Osteoblast (primary cell): ENCODE results near the gene POMT2. TPM values are rescaled to one million over a fixed set of nuclear protein-coding genes. Genes with fewer than 3 reads are reported as not detected.

Experiments
- DNase-seq: peaks from one replicate; pipeline ENCODE4 v3.0.0; 2011; ENCODE audit warnings: low spot score, mixed read lengths; ENCODE audit not compliant: insufficient read length; ENCODE audit errors: missing footprints
- H2AFZ ChIP-seq: 2 replicates; pipeline ENCODE4 v1.6.0; 2011; ENCODE audit warnings: mild to moderate bottlenecking, low read length
- H3K27ac ChIP-seq: 2 replicates; pipeline ENCODE4 v1.5.1; 2011; ENCODE audit warnings: mild to moderate bottlenecking, low read depth, low read length, moderate library complexity
- H3K27me3 ChIP-seq: 2 replicates; pipeline ENCODE4 v1.6.0; 2012; ENCODE audit warnings: mild to moderate bottlenecking, control low read depth, inconsistent platforms, low read length, moderate library complexity; ENCODE audit not compliant: insufficient read depth
- H3K36me3 ChIP-seq: 2 replicates; pipeline ENCODE4 v1.5.1; 2011; ENCODE audit warnings: mild to moderate bottlenecking, low read length, control low read depth, moderate library complexity; ENCODE audit not compliant: insufficient read depth
- H3K4me1 ChIP-seq: 2 replicates; pipeline ENCODE4 v1.5.1; 2011; ENCODE audit warnings: mild to moderate bottlenecking, low read length, control low read depth, moderate library complexity; ENCODE audit not compliant: insufficient read depth
- H3K4me2 ChIP-seq: 2 replicates; pipeline ENCODE4 v1.6.0; 2011; ENCODE audit warnings: mild to moderate bottlenecking, low read length; ENCODE audit not compliant: insufficient read depth
- H3K4me3 ChIP-seq: fragments of 200-600 bp; sonication (generic); 3 replicates; pipeline ENCODE4 v1.5.1; 2012; ENCODE audit warnings: mild to moderate bottlenecking, low read length, inconsistent platforms; ENCODE audit not compliant: insufficient read depth
- H3K79me2 ChIP-seq: 2 replicates; pipeline ENCODE4 v1.6.0; 2012; ENCODE audit warnings: mild to moderate bottlenecking, low read length, control low read depth, inconsistent platforms; ENCODE audit not compliant: insufficient read depth
- H3K9me3 ChIP-seq: 2 replicates; pipeline ENCODE4 v1.5.1; 2011; ENCODE audit warnings: low read depth, low read length, control low read depth
- H4K20me1 ChIP-seq: 2 replicates; pipeline ENCODE4 v1.6.0; 2012; ENCODE audit warnings: mild to moderate bottlenecking, low read length, control low read depth; ENCODE audit not compliant: insufficient read depth
- small RNA-seq: library from RNA; depleted of rRNA; stranded (forward); fragments of <200 nt; gene quantifications from one replicate; pipeline ENCODE3, GENCODE V24; 2012
- total RNA-seq: library from RNA; depleted of rRNA; stranded (reverse); fragments of >200 nt; gene quantifications from 2 replicates; pipeline ENCODE4 v1.2.3, GENCODE V29; 2012
- TF ChIP-seq, protein P1 (sequence below): IDR thresholded peaks from 2 replicates; pipeline ENCODE4 v1.5.1; 2011; ENCODE audit warnings: mild to moderate bottlenecking, low read depth, low read length, moderate library complexity; ENCODE audit errors: extremely low read depth

POMT2 gene
- total RNA-seq, 1 donor, result 11.6 TPM

DNA sequence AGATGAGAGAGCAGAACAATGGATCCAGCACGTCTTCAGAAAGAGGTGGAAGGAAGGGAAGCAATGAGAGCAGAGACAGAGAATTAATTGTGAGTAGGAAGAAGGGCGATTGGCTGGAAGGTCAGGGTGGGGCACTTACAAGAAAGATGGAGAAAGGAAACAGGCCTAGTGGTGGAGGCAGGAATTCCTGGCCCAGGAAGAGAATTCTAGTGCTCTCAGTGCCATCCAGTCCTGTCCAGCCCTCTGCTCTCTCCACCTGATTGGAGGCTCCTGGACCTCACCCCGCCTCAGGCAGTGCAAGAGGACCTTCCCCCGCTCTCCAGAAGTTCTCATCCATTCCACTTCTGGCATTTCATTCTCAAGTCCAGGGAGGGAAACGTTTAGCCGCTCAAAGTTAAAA lies 92.6 kb downstream of the POMT2 start:
- TF ChIP-seq, protein P1, sequence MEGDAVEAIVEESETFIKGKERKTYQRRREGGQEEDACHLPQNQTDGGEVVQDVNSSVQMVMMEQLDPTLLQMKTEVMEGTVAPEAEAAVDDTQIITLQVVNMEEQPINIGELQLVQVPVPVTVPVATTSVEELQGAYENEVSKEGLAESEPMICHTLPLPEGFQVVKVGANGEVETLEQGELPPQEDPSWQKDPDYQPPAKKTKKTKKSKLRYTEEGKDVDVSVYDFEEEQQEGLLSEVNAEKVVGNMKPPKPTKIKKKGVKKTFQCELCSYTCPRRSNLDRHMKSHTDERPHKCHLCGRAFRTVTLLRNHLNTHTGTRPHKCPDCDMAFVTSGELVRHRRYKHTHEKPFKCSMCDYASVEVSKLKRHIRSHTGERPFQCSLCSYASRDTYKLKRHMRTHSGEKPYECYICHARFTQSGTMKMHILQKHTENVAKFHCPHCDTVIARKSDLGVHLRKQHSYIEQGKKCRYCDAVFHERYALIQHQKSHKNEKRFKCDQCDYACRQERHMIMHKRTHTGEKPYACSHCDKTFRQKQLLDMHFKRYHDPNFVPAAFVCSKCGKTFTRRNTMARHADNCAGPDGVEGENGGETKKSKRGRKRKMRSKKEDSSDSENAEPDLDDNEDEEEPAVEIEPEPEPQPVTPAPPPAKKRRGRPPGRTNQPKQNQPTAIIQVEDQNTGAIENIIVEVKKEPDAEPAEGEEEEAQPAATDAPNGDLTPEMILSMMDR, result no peak
- Histone ChIP-seq H3K9me3 (no peaks in the 10 kb centered on the region), H4K20me1 (no peaks in the 10 kb centered on the region), H2AFZ (no peak overlapping the region), H3K27ac (no peak overlapping the region), H3K27me3 (no peaks in the 10 kb centered on the region), H3K36me3 (no peaks in the 10 kb centered on the region), H3K4me3 (no peak overlapping the region), H3K4me1 (no peaks in the 10 kb centered on the region), H3K79me2 (no peaks in the 10 kb centered on the region), H3K4me2 (no peak overlapping the region)
- DNase-seq, result no peak

DNA sequence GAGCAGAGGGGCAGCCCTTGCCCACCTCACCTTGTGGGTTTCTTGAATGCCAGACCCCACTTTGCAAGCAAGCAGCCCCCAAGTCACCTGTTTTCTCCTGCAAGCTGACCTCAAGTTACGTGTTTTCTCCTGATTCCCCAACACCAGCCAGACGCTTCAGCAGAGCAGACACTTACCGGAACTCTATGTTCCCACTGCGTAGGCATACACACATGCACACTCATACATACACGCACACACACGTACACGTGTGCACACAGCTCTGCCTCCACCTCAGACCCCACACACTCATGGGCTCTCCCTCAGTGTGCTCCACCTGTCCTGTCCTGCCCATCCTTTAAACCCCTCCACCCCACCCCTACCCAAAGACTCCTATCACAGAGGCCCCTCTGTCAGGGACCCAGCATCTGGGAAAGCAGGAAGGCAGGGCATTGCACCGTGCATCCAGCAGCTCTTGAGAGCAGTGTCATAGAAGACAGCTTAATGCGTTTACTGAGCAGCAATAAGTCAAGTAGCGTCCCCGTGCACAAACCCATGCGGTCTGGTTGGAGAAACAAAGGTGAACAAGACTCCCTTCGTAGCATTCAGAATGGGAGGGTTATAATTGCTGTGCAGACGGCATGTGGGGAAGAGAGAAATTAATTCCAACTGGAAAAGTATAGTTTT lies 94.7 kb downstream of the POMT2 start:
- Histone ChIP-seq H3K79me2 (no peaks in the 10 kb centered on the region), H3K27ac (no peak overlapping the region), H3K9me3 (no peaks in the 10 kb centered on the region), H4K20me1 (no peaks in the 10 kb centered on the region), H3K4me2 (no peak overlapping the region), H3K27me3 (no peaks in the 10 kb centered on the region), H3K36me3 (no peaks in the 10 kb centered on the region), H3K4me3 (no peak overlapping the region), H3K4me1 (no peaks in the 10 kb centered on the region), H2AFZ (no peak overlapping the region)
- TF ChIP-seq, protein P1, result no peak
- DNase-seq, result peak; percentile 17

DNA sequence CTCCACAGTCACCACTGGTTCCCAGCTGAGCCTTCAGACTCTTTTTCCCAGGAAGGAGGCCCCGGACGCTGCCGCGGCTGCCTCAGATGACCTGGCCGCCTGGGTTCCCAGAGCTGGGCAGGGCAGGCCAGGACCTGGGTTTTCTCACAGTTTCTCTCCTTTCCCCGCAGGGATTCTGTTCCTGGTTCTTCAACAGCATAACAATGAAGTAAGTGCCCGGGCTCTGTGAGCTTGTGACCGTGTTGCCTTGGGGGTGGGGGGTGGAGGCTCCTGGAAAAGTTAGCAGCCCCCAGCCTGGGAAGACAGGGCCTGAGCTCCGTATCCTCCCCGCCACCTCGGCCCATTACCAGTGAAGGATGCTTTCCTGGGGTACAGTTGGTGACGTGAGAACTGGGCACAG lies 95.4 kb downstream of the POMT2 start:
- Histone ChIP-seq H3K27me3 (no peaks in the 10 kb centered on the region), H3K36me3 (no peaks in the 10 kb centered on the region), H2AFZ (no peak overlapping the region), H3K4me2 (no peak overlapping the region), H3K9me3 (no peaks in the 10 kb centered on the region), H3K4me3 (no peak overlapping the region), H3K4me1 (no peaks in the 10 kb centered on the region), H4K20me1 (no peaks in the 10 kb centered on the region), H3K27ac (no peak overlapping the region), H3K79me2 (no peaks in the 10 kb centered on the region)
- TF ChIP-seq, protein P1, result no peak
- DNase-seq, result no peak

Small RNA genes lying within 50 kb of the gene (small RNA-seq; reads per million reads assigned to genes)
- gene MIR1260A, result not detected

Other genes starting within 250 kb of the POMT2 start
- 15.9 and 16.6 TPM in 2 replicates for gene CIPC, start 222.6 kb downstream of the POMT2 start, total RNA-seq
- not detected in 2 replicates for gene ZDHHC22, start 179.1 kb downstream of the POMT2 start, total RNA-seq
- gene TMEM63C, start 139.1 kb downstream of the POMT2 start, total RNA-seq, result 0.72 TPM in 1 of 2 replicates, not detected in the other
- gene NGB, start 49.7 kb downstream of the POMT2 start, total RNA-seq, result not detected in 2 replicates
- 34.8 and 38.0 TPM in 2 replicates for gene GSTZ1, start 153 bp upstream of the POMT2 start, total RNA-seq
- gene TMED8, start 56.2 kb upstream of the POMT2 start, total RNA-seq, result 13.0 and 13.8 TPM in 2 replicates
- 4.0 and 6.2 TPM in 2 replicates for gene SAMD15, start 56.5 kb upstream of the POMT2 start, total RNA-seq
- 0.29 and 0.36 TPM in 2 replicates for gene NOXRED1, start 102.6 kb upstream of the POMT2 start, total RNA-seq
- gene VIPAS39, start 136.7 kb upstream of the POMT2 start, total RNA-seq, result 34.0 and 37.1 TPM in 2 replicates
- gene AHSA1, start 137.2 kb upstream of the POMT2 start, total RNA-seq, result 60.4 and 67.0 TPM in 2 replicates
- gene ISM2, start 177.9 kb upstream of the POMT2 start, total RNA-seq, result not detected in 2 replicates